GM18519 (cell line): ENCODE data around the gene ANTKMT.

Source experiments
- ATAC-seq: cut with Tn5 transposase; IDR thresholded peaks from one replicate; pipeline ENCODE4 v1.9.1; 2021; ENCODE audit warnings: mild to moderate bottlenecking, moderate library complexity; ENCODE audit not compliant: unreplicated experiment, low FRiP score

ANTKMT gene

DNA sequence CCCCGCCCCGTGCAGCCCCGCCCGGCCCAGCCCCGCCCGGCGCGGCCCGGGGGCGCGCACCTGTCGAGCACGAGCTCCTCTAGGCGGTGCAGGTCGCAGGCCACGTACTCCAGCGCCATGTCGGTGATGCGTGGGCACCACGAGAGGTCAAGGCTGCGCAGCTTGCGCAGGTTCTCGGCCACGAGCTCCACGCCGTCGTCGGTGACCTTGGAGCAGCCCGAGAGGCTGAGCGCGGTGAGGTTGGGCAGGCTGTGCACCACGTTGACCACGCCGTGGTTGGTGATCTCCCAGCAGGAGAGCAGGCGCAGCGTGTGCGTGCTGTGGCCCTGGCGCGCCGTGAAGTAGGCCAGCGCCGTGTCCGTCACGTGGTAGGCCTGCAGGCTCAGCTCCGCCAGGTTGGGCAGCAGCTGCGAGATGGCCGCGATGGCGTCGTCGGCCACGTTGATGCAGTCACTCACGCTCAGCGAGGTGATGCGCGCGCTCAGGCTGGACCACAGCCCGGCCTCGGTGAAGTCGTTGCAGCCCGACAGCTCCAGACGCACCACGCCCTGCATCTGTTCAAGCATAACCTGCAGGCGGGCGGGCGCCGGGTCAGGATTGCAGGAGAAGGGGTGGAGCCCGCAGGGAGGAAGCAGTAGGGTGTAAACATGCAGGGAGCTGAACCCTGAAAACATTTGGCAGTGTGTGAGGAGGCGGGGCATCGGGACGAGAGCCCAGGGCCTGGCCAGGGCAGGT lies 25.4 kb upstream of the ANTKMT start:
- ATAC-seq = no peak

- no peak for ATAC-seq
Observed at GRCh38 chr16:698911-699671, 21.9 kb upstream of the ANTKMT start.

DNA sequence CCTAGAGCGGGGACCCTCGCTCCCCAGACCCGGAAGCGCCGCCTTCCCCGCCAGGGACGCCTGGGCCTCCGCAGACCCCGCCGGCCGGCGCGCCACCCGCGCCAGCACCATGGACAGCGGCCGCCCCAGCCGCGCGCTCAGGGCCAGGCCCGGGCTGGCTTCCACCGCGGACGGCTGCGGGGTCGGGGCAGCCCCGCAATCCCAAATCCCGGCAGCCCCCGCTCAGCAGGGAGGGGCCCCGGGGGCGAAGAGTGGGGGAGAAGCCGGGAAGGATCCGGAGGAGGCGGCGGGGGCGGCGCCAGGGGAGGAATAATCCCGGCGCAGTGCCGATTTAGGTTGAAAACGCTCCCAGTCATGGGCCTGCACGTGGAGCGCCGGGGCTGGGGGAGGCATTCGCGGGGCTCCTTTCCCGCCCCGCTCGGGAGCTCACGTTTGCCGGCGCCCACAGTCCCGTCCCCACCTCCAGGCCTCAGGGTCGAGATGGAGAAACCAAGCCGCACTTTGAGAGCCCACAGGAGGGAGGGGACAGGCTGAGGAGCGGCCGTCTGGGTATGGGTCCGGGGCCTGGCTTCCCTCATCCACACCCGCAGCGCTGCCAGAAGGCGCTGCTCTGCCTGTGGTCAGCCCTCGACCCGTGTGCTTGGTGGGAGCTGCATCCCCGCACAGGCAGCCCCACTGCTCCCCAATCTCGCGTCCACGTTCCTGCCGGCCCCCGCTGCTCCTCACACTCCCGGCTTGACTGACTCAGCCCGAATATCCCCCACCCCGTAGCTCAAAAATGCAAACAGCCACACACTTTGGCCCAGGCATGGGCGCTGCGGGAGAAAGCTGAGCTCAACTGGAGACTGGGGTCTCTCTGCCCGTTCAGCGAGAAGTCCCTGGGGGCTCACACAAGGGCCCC lies 20.0 kb upstream of the ANTKMT start:
- ATAC-seq = no peak

DNA sequence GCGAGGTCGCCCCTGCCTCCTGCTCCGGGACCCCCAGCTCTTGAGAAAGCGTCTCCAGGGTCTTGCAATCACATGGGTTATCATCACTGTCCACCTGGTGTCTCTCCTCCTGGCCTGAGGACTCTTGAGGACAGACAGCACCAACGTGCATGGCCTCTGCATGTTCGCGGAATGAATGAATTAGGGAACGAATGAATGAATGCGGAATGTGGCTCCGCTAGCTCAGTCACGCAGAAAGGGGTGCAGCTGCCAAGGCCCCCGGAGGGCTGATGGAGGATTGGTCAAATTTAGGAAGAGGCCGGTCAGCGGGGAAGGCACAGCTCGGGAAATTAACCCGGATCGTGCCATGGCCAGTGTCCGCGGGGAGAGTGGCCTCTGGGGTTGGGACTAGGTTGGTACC lies 18.6 kb upstream of the ANTKMT start:
- ATAC-seq = no peak

DNA sequence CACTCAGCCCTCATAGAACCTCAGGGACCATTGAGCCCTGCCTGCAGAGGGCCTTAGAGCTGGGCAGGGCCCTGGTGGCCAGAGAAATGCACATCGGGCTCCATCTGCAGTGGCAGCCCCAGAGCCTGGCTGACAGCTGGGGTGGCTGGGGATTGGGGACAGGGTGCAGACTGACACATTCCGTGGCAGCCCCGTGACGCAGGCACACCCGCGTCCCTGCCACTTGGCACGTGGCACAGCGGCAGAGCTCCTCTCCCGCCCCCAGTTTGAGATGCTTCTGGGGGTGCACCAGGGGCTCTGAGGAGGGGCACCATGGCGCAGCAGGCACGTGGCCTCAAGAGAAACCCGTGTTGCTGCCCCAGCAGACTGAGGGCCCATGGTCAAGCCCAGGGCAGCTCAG lies 17.5 kb upstream of the ANTKMT start:
- ATAC-seq = no peak

GRCh38 chr16:704047-704446 lies 16.9 kb upstream of the ANTKMT start:
- ATAC-seq = no peak

- ATAC-seq = no peak
Observed at GRCh38 chr16:704552-705380, 16.2 kb upstream of the ANTKMT start.

- no peak for ATAC-seq
Observed at GRCh38 chr16:705431-706188, 15.3 kb upstream of the ANTKMT start, which contains the start of gene FBXL16. Gene FBXL16 (minus strand): TSS chr16:705801. CDS start chr16:697405, 8,396 bp downstream.

GRCh38 chr16:706189-707061 lies 14.5 kb upstream of the ANTKMT start:
- no peak for ATAC-seq

DNA sequence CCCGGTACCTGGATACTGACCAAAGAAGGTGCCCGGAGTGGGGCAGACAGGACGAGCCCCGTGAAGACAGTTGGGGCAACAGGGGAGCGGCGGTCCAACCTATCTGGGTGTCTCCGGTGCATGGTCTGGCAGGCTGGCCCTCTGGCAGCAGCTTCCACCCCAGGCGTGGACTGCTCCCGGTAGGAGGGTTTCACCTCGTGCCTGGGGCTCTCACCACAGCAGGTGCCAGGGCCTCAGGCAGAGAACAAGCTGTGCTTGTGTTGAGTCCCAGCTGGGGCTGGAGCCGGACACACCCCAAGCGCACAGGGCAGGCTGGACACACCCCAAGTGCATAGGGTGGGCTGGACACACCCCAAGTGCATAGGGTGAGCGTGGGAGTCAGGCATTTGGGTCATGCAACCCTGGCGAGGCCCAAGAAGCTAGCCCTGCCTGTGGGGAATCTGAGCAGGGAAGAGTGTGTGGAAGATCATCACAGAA lies 13.8 kb upstream of the ANTKMT start:
- no peak for ATAC-seq

DNA sequence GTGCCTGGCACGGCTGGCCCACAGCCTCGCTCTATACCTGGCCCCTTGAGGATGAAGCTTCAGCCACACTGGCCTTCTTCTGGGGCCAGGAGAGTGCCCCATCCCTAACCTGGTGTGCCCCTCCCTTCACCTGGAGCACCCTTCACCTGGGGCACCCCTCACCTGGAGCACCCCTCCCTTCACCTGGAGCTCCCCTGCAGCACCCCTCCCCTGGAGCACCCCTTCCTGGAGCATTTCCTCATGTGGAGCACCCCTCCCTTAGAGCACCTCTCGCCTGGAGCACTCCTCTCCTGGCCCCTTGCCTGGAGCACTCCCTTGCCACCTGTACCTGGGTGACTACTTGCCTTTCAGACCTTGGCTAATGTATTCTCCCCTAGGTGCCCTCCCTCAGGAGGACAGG lies 12.9 kb upstream of the ANTKMT start:
- no peak for ATAC-seq

GRCh38 chr16:708959-709358 lies 12.0 kb upstream of the ANTKMT start:
- no peak for ATAC-seq

GRCh38 chr16:709566-710499 lies 11.1 kb upstream of the ANTKMT start:
- no peak for ATAC-seq

GRCh38 chr16:710500-711075 lies 10.4 kb upstream of the ANTKMT start:
- no peak for ATAC-seq

DNA sequence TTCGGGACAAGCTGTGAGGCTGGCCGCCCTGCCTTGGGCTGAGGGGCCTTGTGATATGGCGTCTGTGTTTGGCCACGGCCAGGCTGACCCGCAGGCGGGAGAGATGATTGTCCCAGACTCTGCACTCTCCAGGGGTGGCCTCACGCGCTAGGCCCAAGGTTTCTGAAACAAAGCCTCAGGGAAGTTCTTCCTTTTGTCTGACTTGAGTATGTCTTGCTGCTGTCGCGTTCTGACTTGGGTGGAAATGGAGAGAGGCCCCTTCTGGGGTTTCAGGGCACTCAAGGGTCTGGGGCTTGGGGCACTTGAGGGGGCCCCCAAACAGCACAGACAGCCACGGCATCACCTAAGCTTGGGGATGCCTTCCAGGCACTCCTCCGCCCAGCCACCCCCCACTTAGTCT lies 9.9 kb upstream of the ANTKMT start:
- no peak for ATAC-seq

- no peak for ATAC-seq
Observed at GRCh38 chr16:711548-712320, 9.2 kb upstream of the ANTKMT start.
